Activated CD8-positive, alpha-beta memory T cell treated with anti-CD3 and anti-CD28 coated beads, Interleukin-2, amount 50 U/mL, for 4 hours (primary cell): Measurements from ENCODE around the gene JADE1.

Experiments
- DNase-seq: peaks from one replicate; pipeline ENCODE4 v3.0.0-alpha.2; 2020

JADE1 gene

GRCh38 chr4:128810871-128811570, 1.5 kb downstream of the JADE1 start:
- peak; percentile 84 for DNase-seq

GRCh38 chr4:128811571-128812441, 2.3 kb downstream of the JADE1 start:
- DNase-seq = peak; percentile 86

- DNase-seq = no peak
Observed at GRCh38 chr4:128812442-128813235, 3.1 kb downstream of the JADE1 start.

- DNase-seq = no peak
Observed at GRCh38 chr4:128813965-128814364, 4.5 kb downstream of the JADE1 start.

DNA sequence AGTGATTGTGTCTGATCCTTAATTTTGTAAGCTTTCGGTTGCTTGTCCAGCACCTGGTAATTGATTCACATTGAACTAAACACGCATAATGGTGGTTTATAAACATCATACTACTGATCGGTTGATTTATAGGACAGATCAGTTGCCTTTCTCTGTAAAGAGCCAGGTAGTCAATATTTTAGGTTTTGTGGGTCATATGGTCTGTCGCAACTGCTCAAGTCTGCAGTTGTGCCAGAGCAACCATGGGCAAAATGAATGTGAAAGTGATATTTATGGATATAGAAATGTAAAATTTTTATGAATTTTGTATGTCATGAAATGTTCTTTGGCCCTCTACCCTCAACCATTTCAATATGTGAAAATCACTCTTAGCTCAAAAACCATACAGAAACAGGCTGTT, 8.9 kb downstream of the JADE1 start:
- no peak for DNase-seq

GRCh38 chr4:128819082-128819742, 9.7 kb downstream of the JADE1 start:
- no peak for DNase-seq

DNA sequence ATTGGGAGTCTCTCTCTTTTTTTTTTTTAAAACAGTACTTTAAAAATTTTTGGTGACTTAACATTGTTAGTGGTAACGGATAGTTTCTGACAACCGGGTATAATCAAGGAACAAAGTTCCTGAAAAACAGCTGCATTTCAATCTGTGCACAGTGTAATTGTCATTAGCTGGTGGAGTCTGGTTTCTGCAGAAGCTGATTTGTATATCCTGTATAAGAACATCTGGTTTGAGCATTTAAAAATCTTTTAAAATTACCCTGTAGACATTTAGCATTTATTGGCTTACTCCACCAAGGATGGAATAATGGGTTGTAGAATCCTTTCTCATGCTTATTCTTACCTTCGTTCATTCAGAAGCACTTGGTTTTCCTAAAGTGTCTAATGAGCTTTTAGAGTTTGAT, 11.2 kb downstream of the JADE1 start:
- no peak for DNase-seq

DNA sequence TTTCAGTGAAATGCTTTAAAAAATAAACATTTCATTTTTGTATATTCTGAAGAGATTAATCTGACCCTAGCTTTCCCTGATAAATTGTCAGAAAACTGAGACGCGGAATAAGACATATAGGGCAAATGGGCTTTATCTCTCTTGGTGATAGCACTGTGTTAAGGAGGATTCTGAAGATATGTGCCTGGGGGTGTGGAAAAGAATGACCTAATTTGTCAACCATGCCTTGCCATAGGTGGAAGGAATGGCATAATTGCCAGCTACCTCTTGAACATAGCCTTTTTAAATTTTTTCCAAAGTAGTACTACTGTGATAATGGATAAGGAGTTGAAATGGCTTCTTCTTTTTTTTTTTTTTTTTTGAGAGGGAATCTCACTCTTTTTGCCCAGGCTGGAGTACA, 11.7 kb downstream of the JADE1 start:
- no peak for DNase-seq

GRCh38 chr4:128823025-128823661, 13.6 kb downstream of the JADE1 start:
- DNase-seq = no peak

DNA sequence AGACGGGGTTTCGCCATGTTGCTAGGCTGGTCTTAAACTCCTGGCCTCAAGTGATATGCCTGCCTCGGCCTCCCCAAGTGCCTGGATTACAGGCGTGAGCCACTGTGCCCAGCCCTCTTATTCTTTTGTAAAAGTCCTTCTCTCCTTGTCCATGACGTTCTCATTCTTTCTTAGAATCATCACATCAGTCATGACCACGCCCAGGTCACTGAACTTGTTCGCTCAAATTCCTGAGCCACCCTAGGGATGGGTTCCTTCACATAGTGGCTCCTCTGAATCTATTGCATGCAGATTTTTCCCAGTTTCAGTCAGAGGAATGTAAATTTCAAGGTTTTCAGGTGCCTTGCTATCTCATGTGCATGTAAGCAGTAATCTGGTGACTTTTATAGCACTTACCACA, 15.7 kb downstream of the JADE1 start:
- no peak for DNase-seq

DNA sequence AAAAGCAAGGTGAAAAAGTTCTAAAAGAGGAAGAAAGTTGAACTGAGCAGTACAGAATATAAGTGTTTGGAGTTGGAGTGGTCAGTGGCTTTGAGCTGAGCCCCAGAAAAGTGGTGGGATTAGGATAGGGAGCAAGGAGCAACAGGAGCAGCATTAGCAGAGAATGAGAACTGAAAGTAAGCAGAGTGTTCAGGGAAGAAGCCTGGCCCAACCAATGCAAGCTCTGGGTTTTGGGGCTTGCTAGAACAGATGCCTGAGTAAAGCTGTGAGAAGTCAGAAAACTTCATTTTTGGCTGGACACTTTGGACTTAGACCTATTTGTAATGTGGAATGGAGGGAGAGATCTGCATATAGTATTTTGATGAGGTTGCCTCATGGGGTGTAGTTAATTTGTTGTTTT, 17.8 kb downstream of the JADE1 start:
- no peak for DNase-seq

- DNase-seq = no peak
Observed at GRCh38 chr4:128830906-128831503, 21.5 kb downstream of the JADE1 start.

DNA sequence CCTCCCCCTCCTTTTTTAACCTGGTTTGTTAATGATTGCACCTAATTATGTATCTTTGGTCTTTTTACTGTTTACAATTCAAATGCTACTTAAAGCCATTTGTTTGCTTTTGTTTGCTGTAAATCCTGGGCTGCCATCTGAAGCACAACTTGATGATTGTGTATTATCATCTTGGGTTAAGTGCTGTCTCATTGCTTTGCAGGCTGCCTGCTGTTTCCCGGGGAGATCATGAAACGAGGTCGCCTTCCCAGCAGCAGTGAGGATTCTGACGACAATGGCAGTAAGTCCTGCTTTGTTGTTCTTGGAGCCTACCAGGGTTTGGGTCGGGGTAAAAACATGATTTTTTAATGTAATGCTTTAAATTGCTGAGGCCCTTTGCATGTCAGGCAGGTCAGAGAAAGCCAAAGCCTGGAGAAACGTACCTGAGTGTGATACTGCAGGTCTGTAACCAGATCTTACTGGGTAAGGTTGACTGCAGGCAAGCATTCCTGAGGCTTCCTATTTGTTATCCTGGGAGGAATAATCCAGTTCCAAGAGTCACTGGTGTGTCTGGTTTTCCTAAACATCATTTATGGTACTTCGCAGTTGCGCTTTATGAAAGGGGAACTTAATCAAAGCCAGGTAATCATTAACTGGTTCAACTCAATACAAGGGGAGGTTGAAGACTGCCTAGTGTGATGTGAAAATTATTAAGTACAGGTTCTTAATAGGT, 22.2 kb downstream of the JADE1 start:
- no peak for DNase-seq

- DNase-seq = no peak
Observed at GRCh38 chr4:128832243-128832625, 22.7 kb downstream of the JADE1 start.

DNA sequence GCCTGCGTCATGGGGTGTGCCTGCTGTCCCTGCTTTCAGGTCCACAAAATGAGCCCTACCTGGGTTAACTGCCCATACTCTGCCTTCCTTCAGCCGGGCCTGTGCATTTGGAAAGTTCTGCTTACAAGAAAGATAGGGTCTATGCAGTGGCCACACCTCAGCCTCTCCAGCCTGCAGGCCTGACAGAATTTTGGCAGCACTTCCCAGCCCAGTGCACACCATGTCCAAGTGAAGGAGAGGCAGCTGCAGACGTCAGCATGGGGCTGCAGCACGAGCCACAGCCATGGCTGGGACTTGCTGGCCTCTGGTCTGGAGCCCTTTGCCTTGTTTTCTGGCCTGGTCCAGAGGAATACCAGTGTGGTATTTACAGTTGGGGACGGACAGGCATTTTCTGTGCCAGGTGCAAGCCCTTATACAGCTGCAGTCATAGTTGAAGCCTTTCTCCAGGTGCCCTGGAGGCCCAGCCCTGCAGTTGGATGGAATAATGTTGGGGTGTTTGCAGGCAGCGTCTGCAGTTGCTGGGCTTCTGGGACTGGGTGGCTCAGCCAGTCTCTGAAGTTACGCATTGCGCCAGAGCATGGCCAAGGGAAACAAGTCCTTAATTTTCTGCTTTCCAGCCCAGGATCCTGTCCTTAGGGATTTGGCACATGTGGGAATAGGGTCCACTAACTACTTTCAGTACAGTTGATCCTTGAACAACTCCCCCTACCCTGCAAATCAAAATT, 26.2 kb downstream of the JADE1 start:
- DNase-seq = no peak

DNA sequence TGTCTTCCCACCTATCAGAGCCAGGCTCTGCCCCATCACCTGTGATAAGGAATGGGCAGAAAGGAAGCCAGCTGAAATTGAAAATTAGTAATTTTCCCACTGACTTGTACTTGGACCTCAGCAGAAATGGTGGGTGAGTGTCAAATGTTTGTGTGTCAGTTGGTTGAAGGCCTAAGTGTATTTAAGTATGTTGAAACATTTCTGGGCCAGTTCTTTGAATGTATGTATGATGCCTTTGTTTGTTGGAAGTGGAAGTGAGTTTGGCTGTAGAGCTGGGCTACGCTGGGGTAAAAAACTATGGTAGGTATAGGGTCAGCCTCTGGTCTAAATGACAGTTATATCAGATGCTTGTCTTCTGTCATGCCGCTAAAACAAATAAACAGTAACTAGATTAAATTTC, 27.7 kb downstream of the JADE1 start:
- DNase-seq = no peak

- no peak for DNase-seq
Observed at GRCh38 chr4:128837679-128838078, 28.2 kb downstream of the JADE1 start.

- DNase-seq = no peak
Observed at GRCh38 chr4:128840711-128841318, 31.3 kb downstream of the JADE1 start.

DNA sequence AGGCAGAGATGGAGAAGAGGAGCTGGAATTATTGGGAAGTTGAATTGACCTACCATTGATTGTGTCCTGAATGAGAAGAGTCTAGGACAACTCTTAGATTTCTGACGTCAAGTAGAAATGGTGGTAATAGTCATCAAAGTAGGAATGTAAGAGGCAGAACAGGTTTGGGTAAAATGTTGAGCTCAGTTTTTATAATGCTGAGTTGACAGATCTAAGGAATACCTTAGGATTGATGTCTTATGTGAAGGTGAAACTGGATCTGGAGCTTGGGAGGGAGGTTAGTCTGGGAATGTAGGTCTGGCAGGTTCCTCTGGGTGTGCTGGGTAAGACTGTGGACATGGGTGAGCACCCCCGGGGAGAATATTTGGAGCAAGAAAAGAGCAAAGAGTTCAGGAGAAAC, 31.9 kb downstream of the JADE1 start:
- DNase-seq = no peak

DNA sequence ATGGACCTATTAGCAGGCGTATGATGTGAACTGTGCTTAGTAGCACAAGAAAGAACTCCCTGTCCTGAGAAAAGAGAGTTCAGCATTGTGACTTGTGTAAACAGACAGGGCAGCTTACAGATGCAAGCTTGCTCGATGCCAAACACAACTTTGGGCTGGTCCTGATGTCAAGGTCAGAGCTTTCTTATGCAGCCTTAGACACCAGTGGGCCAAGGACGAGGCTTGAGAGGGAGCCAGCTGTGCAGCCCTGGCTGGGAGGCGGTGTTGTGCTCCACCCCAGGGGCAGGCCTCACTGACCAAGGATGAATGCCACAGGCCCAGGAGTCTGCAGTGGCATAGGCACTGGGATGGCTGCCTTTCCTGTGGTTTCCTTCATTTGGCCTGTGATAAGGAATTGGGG, 35.4 kb downstream of the JADE1 start:
- no peak for DNase-seq
